ENCODE data around the gene SOST.

Gene SOST

DNA sequence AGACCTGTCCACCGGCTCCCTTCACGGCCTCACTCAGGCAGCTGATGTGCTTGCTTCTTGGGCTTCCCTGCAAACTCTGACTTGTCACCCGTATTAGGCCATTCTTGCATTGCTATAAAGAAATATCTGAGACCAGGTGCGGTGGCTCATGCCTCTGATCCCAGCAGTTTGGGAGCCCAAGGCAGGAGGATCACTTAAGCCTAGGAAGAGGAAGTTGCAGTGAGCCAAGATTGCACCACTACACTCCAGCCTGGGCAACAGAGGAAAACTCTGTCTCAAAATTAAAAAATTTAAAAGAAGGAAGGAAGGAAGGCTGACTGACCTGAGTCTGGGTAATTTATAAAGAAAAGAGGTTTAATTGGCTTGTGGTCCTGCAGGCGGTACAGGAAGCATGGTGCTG, 17.0 kb downstream of the SOST start:
- DNase-seq (ENCODE audit: extremely low read depth, insufficient read length), result no peak
- no peaks in the 10 kb centered on the region for H3K36me3 ChIP-seq (ENCODE audit: control insufficient read depth, insufficient read depth, low read length)
- TF ChIP-seq, protein P1, sequence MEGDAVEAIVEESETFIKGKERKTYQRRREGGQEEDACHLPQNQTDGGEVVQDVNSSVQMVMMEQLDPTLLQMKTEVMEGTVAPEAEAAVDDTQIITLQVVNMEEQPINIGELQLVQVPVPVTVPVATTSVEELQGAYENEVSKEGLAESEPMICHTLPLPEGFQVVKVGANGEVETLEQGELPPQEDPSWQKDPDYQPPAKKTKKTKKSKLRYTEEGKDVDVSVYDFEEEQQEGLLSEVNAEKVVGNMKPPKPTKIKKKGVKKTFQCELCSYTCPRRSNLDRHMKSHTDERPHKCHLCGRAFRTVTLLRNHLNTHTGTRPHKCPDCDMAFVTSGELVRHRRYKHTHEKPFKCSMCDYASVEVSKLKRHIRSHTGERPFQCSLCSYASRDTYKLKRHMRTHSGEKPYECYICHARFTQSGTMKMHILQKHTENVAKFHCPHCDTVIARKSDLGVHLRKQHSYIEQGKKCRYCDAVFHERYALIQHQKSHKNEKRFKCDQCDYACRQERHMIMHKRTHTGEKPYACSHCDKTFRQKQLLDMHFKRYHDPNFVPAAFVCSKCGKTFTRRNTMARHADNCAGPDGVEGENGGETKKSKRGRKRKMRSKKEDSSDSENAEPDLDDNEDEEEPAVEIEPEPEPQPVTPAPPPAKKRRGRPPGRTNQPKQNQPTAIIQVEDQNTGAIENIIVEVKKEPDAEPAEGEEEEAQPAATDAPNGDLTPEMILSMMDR (IDR thresholded peaks at IDR 0.05; ENCODE audit: insufficient read depth, low read length, poor library complexity, severe bottlenecking), result no peak
- no peak overlapping the region for H3K4me3 ChIP-seq (replicated peaks; ENCODE audit: low read depth, low read length)
- H3K27me3 ChIP-seq (replicated peaks; ENCODE audit: control insufficient read depth, insufficient read depth, low read length), result peaks cover 1% of the 10 kb centered on the region; the same call in 1 of the 2 replicates

DNA sequence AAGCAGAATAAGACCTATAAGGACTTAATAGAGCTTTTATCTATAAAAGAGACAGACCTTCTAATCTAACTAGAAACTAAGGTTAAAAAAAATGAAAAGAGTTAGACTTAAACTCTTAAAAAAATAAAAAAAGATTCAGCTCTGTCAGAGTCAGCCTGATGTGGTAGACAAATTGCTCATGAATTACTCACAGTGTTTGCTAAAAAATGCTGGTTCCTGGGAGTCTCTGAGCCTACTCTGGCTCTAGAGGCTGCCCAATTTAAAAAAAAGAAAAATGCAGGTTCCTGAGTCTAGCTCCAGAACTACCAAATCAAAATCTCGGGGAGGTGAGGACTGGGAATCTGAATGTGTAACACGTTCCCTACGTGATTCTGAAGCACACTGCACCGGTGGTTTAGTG, 18.1 kb downstream of the SOST start:
- TF ChIP-seq, protein P1 (IDR thresholded peaks at IDR 0.05; ENCODE audit: insufficient read depth, low read length, poor library complexity, severe bottlenecking), result no peak
- DNase-seq (ENCODE audit: extremely low read depth, insufficient read length), result no peak

DNA sequence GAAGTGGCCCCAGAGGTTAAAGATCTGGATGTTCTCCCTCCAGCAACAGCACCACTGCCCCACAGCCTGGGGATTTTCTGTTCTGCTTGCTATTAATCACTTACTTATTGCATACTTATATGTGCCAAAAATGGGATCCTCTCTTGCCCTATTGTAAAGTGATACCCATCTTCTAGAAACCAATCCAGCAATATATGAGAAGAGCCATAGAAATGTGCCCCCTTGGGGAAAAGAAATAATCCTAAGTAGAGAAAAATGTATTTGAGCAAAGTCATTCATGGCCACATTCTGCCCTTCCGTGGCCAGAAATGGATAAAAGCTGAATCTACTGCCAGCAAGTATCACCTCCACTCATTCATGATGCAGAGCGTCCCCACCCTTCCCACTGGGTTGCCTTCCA, 20.9 kb downstream of the SOST start:
- DNase-seq (ENCODE audit: extremely low read depth, insufficient read length), result no peak
- TF ChIP-seq, protein P1 (IDR thresholded peaks at IDR 0.05; ENCODE audit: insufficient read depth, low read length, poor library complexity, severe bottlenecking), result no peak
- peaks cover 1% of the 10 kb centered on the region; the same call in 1 of the 2 replicates for H3K27me3 ChIP-seq (replicated peaks; ENCODE audit: control insufficient read depth, insufficient read depth, low read length)
- H3K36me3 ChIP-seq (ENCODE audit: control insufficient read depth, insufficient read depth, low read length), result no peaks in the 10 kb centered on the region
- H3K4me3 ChIP-seq (replicated peaks; ENCODE audit: low read depth, low read length), result no peak overlapping the region

More for the DNA sequence above, 18.1 kb downstream of the SOST start:
- Histone ChIP-seq H3K27me3 (replicated peaks; ENCODE audit: control insufficient read depth, insufficient read depth, low read length) (peaks cover 1% of the 10 kb centered on the region; the same call in 1 of the 2 replicates), H3K36me3 (ENCODE audit: control insufficient read depth, insufficient read depth, low read length) (no peaks in the 10 kb centered on the region), H3K4me3 (replicated peaks; ENCODE audit: low read depth, low read length) (no peak overlapping the region)

GRCh38 chr17:43736389-43736788, 22.2 kb downstream of the SOST start:
- Histone ChIP-seq H3K27me3 (replicated peaks; ENCODE audit: control insufficient read depth, insufficient read depth, low read length) (peaks cover 1% of the 10 kb centered on the region; the same call in 1 of the 2 replicates), H3K36me3 (ENCODE audit: control insufficient read depth, insufficient read depth, low read length) (no peaks in the 10 kb centered on the region), H3K4me3 (replicated peaks; ENCODE audit: low read depth, low read length) (no peak overlapping the region)
- TF ChIP-seq, protein P1 (IDR thresholded peaks at IDR 0.05; ENCODE audit: insufficient read depth, low read length, poor library complexity, severe bottlenecking), result no peak
- DNase-seq (ENCODE audit: extremely low read depth, insufficient read length), result no peak

DNA sequence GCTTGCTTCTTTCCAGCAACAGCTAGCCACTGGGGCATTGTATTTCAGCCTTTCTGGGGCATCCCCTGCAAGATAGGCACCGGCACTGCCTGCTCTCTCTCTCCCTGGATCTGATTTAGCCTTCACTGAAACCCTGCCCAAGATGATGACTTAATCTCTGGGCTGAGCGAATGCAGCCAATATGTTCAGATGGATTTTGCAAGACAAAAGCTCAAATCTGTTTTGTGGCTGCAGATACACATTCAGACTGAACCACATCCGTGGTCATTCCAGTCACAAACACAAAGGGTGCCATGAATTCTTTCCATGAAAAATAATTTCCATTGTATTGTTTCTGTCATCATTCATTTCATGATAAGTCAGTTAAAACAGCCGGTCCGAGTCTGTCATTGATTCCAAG, 24.2 kb downstream of the SOST start:
- Histone ChIP-seq H3K27me3 (replicated peaks; ENCODE audit: control insufficient read depth, insufficient read depth, low read length) (peaks cover 1% of the 10 kb centered on the region; the same call in 1 of the 2 replicates), H3K36me3 (ENCODE audit: control insufficient read depth, insufficient read depth, low read length) (no peaks in the 10 kb centered on the region), H3K4me3 (replicated peaks; ENCODE audit: low read depth, low read length) (no peak overlapping the region)
- TF ChIP-seq, protein P1 (IDR thresholded peaks at IDR 0.05; ENCODE audit: insufficient read depth, low read length, poor library complexity, severe bottlenecking), result no peak
- DNase-seq (ENCODE audit: extremely low read depth, insufficient read length), result no peak

GRCh38 chr17:43733956-43734355, 24.6 kb downstream of the SOST start:
- TF ChIP-seq, protein P1 (IDR thresholded peaks at IDR 0.05; ENCODE audit: insufficient read depth, low read length, poor library complexity, severe bottlenecking), result no peak
- Histone ChIP-seq H3K36me3 (ENCODE audit: control insufficient read depth, insufficient read depth, low read length) (no peaks in the 10 kb centered on the region), H3K4me3 (replicated peaks; ENCODE audit: low read depth, low read length) (no peak overlapping the region), H3K27me3 (replicated peaks; ENCODE audit: control insufficient read depth, insufficient read depth, low read length) (peaks cover 1% of the 10 kb centered on the region; the same call in 1 of the 2 replicates)
- DNase-seq (ENCODE audit: extremely low read depth, insufficient read length), result no peak
